HCT116 (cell line): Measurements from ENCODE around the gene FARP1.

Source experiments
- CTCF ChIP-seq, 3 experiments: fragments of 200-600 bp in 1 of 3; sonication (generic) in 1 of 3; IDR thresholded peaks in 2 of 3; conservative IDR thresholded peaks in 1 of 3; 2 replicates each; pipeline ENCODE4 v1.5.1; 2012 to 2017; ENCODE audit warnings: low read depth in 2 of 3, low read length in 2 of 3, antibody characterized with exemption in 1 of 3, borderline replicate concordance in 1 of 3, control low read depth in 1 of 3, mild to moderate bottlenecking in 1 of 3, mixed read lengths in 1 of 3, mixed run types in 1 of 3, moderate library complexity in 1 of 3; ENCODE audit not compliant: insufficient read depth in 1 of 3
- ELF1 ChIP-seq: IDR thresholded peaks from 2 replicates; pipeline ENCODE4 v1.6.1; 2012; ENCODE audit warnings: low read depth, borderline replicate concordance
- MAX ChIP-seq: IDR thresholded peaks from 2 replicates; pipeline ENCODE4 v1.6.1; 2012
- POLR2A ChIP-seq: IDR thresholded peaks from 2 replicates; pipeline ENCODE4 v1.7.0; 2011; ENCODE audit warnings: borderline replicate concordance; ENCODE audit not compliant: insufficient read depth, insufficient read length; ENCODE audit errors: extremely low read depth
- POLR2AphosphoS5 ChIP-seq: IDR thresholded peaks from 2 replicates; pipeline ENCODE4 v1.6.1; 2011; ENCODE audit warnings: mild to moderate bottlenecking, low read depth, low read length, moderate library complexity
- RAD21 ChIP-seq: IDR thresholded peaks from 2 replicates; pipeline ENCODE4 v1.6.1; 2012; ENCODE audit warnings: low read depth, mild to moderate bottlenecking
- SP1 ChIP-seq: IDR thresholded peaks from 2 replicates; pipeline ENCODE4 v1.6.1; 2012; ENCODE audit warnings: low read depth
- TCF7L2 ChIP-seq: IDR thresholded peaks from 2 replicates; pipeline ENCODE4 v1.7.0; 2011; ENCODE audit warnings: borderline replicate concordance, inconsistent platforms; ENCODE audit not compliant: insufficient read depth, insufficient read length; ENCODE audit errors: extremely low read depth

- no peak for TF ChIP-seq CTCF (IDR thresholded peaks at IDR 0.05 in 2 of 3, conservative IDR thresholded peaks at IDR 0.05 in 1 of 3; ENCODE audit: borderline replicate concordance in 1 of 3, insufficient read depth in 1 of 3, low read depth in 2 of 3, low read length in 2 of 3)
- TF ChIP-seq POLR2A: no peak
- no peak for TF ChIP-seq POLR2AphosphoS5
- TF ChIP-seq ELF1: no peak
- no peak for TF ChIP-seq TCF7L2
- no peak for TF ChIP-seq SP1
- TF ChIP-seq RAD21: no peak
- TF ChIP-seq MAX: no peak
Observed at GRCh38 chr13:98143157-98143553, 261 bp downstream of the FARP1 start.
